Adrenal gland (tissue), 12 donors: ENCODE data around the gene RAD51B. TPM values are rescaled to one million over a fixed set of nuclear protein-coding genes. Genes with fewer than 3 reads are reported as not detected.

Experiments
- DNase-seq, 7 donors: peaks; one replicate each; pipeline ENCODE4 v3.0.0-alpha.2; 2019 to 2020
- H3K27ac ChIP-seq, 5 donors: fragments of 200-600 bp; sonication (generic) in 4 of 5; 1 replicate in 3 of 5; 2 replicates in 2 of 5; pipeline versions ENCODE4 v1.5.1 to v1.8.0; 2016 to 2020; ENCODE audit warnings: mild to moderate bottlenecking in 1 of 5
- H3K27me3 ChIP-seq: fragments of 200-600 bp; 2 replicates; pipeline ENCODE4 v1.8.0; 2021
- H3K36me3 ChIP-seq, 2 donors: fragments of 200-600 bp; replicated peaks in 1 of 2; 1 replicate in 1 of 2; 2 replicates in 1 of 2; pipeline versions ENCODE4 v1.5.1 to v1.8.0; 2018 to 2022
- H3K4me1 ChIP-seq, 2 donors: fragments of 200-600 bp; replicated peaks in 1 of 2; 1 replicate in 1 of 2; 2 replicates in 1 of 2; pipeline versions ENCODE4 v1.5.1 to v1.8.0; 2018 to 2021
- H3K4me3 ChIP-seq, 4 donors: fragments of 200-600 bp; sonication (generic) in 3 of 4; one replicate each; pipeline ENCODE4 v1.5.1; 2016 to 2018
- H3K9me3 ChIP-seq, 3 donors: fragments of 200-600 bp; sonication (generic) in 1 of 3; replicated peaks in 1 of 3; 1 replicate in 2 of 3; 2 replicates in 1 of 3; pipeline versions ENCODE4 v1.5.1 to v1.8.0; 2016 to 2021
- POLR2A ChIP-seq, 2 donors: fragments of 450-650 bp; IDR thresholded peaks; one replicate each; pipeline ENCODE4 v1.6.1; 2017; ENCODE audit warnings: antibody characterized with exemption in 2 of 2, mild to moderate bottlenecking in 2 of 2, moderate library complexity in 1 of 2
- WGBS, 4 donors: extraction: QIAGEN DNeasy Blood & Tissue Kit in 2 of 4; methylation state at CpG; one replicate each; pipeline versions ENCODE4 v1.1.5 to v1.1.7; 2013 to 2017; 5-methylcytosine and 5-hydroxymethylcytosine counted together
- intact Hi-C, 2 donors: fragments of 100-400 bp; cut with DNase I; formaldehyde crosslinking; loops; one replicate each; pipeline versions ENCODE4 v1.14.1 to v1.15.0; 2022 to 2023
- polyA plus RNA-seq, 3 donors: library from polyadenylated mRNA; stranded (reverse); fragments of 200-250 nt in 2 of 3; fragments of 350-450 nt in 1 of 3; fragmentation: Illumina TruSeq in 1 of 3; extraction: RNeasy Lipid Tissue Mini Kit (QIAGEN cat#74804) in 1 of 3; gene quantifications; one replicate each; pipeline ENCODE4 v1.2.3, GENCODE V29; 2013 to 2014
- small RNA-seq, 2 donors: library from RNA; depleted of rRNA; stranded (forward); fragments of <200 nt; gene quantifications; one replicate each; pipeline ENCODE3, GENCODE V24; 2016
- total RNA-seq, 9 donors: library from RNA; depleted of rRNA in 4 of 9; stranded (reverse); fragments of >200 nt in 4 of 9; fragments of 120-200 nt in 1 of 9; fragmentation: NEBNext Ultra II Directional in 1 of 9; extraction: Animal tissue kit (Norgen Biotek cat#: 25700) in 1 of 9; gene quantifications; one replicate each; pipeline versions ENCODE4 v1.1.0 to v1.2.4, GENCODE V29; 2013 to 2023
- TF ChIP-seq, protein P1 (sequence below), 6 experiments: fragments of 450-650 bp in 4 of 6; fragments of 200-600 bp in 2 of 6; sonication (generic) in 1 of 6; IDR thresholded peaks; 1 replicate in 5 of 6; 2 replicates in 1 of 6; pipeline versions ENCODE4 v1.5.1 to v1.8.0; 2016 to 2021; ENCODE audit warnings: antibody characterized with exemption in 6 of 6, mild to moderate bottlenecking in 2 of 6, moderate library complexity in 1 of 6
- donor health status: healthy with polysubstance abuse.
- donor health status: Bipolar disorder and iron deficiency.
- donor health status: DM: yes; HTN: yes; CAD: no.
- donor health status: DM: no; HTN: no; CAD: no.
- donor health status: DM: no; HTN: no; CAD: no.
- donor health status: DM: yes; HTN: yes; CAD: no.

The RAD51B gene
- total and polyA plus RNA-seq, 12 donors: 2.3 to 24.6 (median 12.4) TPM

DNA sequence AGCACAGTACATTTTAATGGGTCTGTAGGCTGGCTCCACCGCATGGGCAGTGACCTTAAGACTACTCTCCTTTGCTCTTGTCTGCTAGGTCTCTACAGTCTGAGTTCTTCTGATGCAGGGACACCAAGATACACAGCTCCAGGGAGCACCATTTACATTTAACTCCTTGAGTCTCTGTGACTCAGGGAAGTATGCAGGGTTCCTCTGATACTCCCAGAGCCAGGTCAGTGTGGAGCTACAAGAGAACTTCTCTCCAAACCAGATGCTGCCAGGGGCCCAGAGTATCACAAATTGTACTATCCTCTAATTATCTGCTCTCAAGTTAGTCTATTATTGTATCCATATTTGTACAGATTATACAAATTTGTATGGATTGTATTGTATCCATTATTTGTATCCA is 958.1 kb downstream of the RAD51B start:
- H3K9me3 ChIP-seq: no peaks in the 10 kb centered on the region
- TF ChIP-seq POLR2A (IDR thresholded peaks at IDR 0.05): no peak
- TF ChIP-seq, protein P1, sequence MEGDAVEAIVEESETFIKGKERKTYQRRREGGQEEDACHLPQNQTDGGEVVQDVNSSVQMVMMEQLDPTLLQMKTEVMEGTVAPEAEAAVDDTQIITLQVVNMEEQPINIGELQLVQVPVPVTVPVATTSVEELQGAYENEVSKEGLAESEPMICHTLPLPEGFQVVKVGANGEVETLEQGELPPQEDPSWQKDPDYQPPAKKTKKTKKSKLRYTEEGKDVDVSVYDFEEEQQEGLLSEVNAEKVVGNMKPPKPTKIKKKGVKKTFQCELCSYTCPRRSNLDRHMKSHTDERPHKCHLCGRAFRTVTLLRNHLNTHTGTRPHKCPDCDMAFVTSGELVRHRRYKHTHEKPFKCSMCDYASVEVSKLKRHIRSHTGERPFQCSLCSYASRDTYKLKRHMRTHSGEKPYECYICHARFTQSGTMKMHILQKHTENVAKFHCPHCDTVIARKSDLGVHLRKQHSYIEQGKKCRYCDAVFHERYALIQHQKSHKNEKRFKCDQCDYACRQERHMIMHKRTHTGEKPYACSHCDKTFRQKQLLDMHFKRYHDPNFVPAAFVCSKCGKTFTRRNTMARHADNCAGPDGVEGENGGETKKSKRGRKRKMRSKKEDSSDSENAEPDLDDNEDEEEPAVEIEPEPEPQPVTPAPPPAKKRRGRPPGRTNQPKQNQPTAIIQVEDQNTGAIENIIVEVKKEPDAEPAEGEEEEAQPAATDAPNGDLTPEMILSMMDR (IDR thresholded peaks at IDR 0.05): no peak
- H3K4me3 ChIP-seq: no peak overlapping the region
- 93 to 100% (median 98%) methylated on average over 1 of the region's 1 CpG for WGBS, 4 donors
- peaks cover 4 to 35% of the 10 kb centered on the region in 2 donors for H3K4me1 ChIP-seq
- intact Hi-C loops: no loop called here
- no peaks in the 10 kb centered on the region for H3K36me3 ChIP-seq
- peak in 4 of 7 donors; percentile 6 to 28 (median 7) for DNase-seq
- H3K27me3 ChIP-seq: no peaks in the 10 kb centered on the region
- H3K27ac ChIP-seq: no peak overlapping the region

Small RNAs within 50 kb of the gene (small RNA-seq; reads per million reads assigned to genes)
- gene RN7SL108P (0 reads per million in 2 donors), gene RN7SL706P (0 reads per million in 2 donors), gene RNU6-921P (0 reads per million in 2 donors)

Other genes starting within 250 kb of the RAD51B start
- 10 to 100 TPM; 43.0 to 79.1 (median 54.2) TPM for gene PIGH, start 219.5 kb upstream of the RAD51B start, total RNA-seq
- 10 to 100 TPM; 41.5 to 66.7 (median 41.9) TPM for gene PIGH, start 219.5 kb upstream of the RAD51B start, polyA plus RNA-seq
- 10 to 100 TPM in 2 of 9 donors, 1 to 10 TPM in 7; 2.5 to 45.4 (median 4.5) TPM for gene ARG2, start 199.9 kb upstream of the RAD51B start, total RNA-seq
- 10 to 100 TPM in 1 of 3 donors, 1 to 10 TPM in 2; 3.2 to 11.7 (median 4.5) TPM for gene ARG2, start 199.9 kb upstream of the RAD51B start, polyA plus RNA-seq
- 100 to 1,000 TPM in 3 of 9 donors, 10 to 100 TPM in 6; 52.2 to 108 (median 86.8) TPM for gene VTI1B, start 145.1 kb upstream of the RAD51B start, total RNA-seq
- 10 to 100 TPM; 54.6 to 79.3 (median 68.0) TPM for gene VTI1B, start 145.1 kb upstream of the RAD51B start, polyA plus RNA-seq
- gene RDH11, start 124.0 kb upstream of the RAD51B start, total RNA-seq: 100 to 1,000 TPM in 3 of 9 donors, 10 to 100 TPM in 6; 73.1 to 309 (median 81.9) TPM
- gene RDH11, start 124.0 kb upstream of the RAD51B start, polyA plus RNA-seq: 100 to 1,000 TPM in 1 of 3 donors, 10 to 100 TPM in 2; 49.1 to 282 (median 58.9) TPM
- 100 to 1,000 TPM in 1 of 9 donors, 10 to 100 TPM in 2, 1 to 10 TPM in 6; 1.1 to 192 (median 2.3) TPM for gene RDH12, start 117.9 kb upstream of the RAD51B start, total RNA-seq
- gene RDH12, start 117.9 kb upstream of the RAD51B start, polyA plus RNA-seq: 10 to 100 TPM in 1 of 3 donors, 1 to 10 TPM in 2; 1.0 to 24.8 (median 3.5) TPM
- 10 to 100 TPM; 19.6 to 33.6 (median 26.0) TPM for gene ZFYVE26, start 3.2 kb upstream of the RAD51B start, total RNA-seq
- gene ZFYVE26, start 3.2 kb upstream of the RAD51B start, polyA plus RNA-seq: 10 to 100 TPM in 2 of 3 donors, 1 to 10 TPM in 1; 6.6 to 14.0 (median 13.4) TPM